GM08714 (cell line): ENCODE measurements around the gene ATP5PB.

Experiments used
- H3K4me3 ChIP-seq: fragments of 200-500 bp; sonication (Bioruptor generic); 2 replicates; pipeline ENCODE4 v1.5.1; 2014; ENCODE audit warnings: mild to moderate bottlenecking, low read length, inconsistent platforms
- ZNF274 ChIP-seq: IDR thresholded peaks from 2 replicates; pipeline ENCODE4 v1.6.1; 2012; ENCODE audit warnings: mild to moderate bottlenecking, low read depth, low read length

The ATP5PB gene

DNA sequence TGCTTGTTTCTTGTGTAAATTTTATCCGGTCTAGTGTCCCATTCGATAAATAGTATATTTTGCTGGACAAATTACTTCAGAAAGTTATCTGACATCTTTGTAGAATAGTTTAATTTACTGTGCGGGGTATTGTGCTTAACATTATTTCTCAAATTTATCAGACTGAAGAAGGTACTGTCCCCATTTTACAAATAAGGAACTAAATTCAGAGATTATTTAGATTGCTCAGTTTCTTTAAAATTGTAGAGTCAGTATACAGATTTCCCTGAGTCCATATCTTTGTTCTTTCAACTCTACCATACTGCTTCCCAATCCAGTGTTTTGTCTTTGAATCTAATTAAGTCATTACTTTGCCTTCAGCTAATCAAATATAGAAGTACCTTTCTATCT is 6.4 kb downstream of the ATP5PB start:
- no peak for TF ChIP-seq ZNF274
- H3K4me3 ChIP-seq = no peak overlapping the region

DNA sequence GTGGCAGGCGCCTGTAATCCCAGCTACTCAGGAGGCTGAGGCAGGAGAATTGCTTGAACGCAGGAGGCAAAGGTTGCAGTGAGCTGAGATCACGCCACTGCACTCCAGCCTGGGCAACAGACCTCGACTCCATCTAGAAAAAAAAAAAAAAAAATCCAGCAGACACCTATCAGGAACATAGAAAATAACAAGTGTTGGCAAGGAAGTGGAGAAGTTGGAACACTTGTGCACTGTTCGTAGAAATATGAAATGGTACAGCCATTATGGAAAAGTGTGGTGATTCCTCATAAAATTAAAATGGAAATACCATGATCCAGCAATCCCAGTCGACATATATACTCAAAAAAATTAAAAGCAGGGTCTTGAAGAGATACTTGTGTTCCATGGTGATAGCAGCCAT is 12.5 kb downstream of the ATP5PB start:
- TF ChIP-seq ZNF274 = no peak
- H3K4me3 ChIP-seq = no peak overlapping the region

- TF ChIP-seq ZNF274 = no peak
- H3K4me3 ChIP-seq = no peak overlapping the region
Measured at GRCh38 chr1:111462370-111463028, 13.2 kb downstream of the ATP5PB start.

GRCh38 chr1:111463029-111463683 is 13.9 kb downstream of the ATP5PB start:
- H3K4me3 ChIP-seq = no peak overlapping the region
- TF ChIP-seq ZNF274 = no peak

GRCh38 chr1:111465754-111466153 is 16.5 kb downstream of the ATP5PB start:
- no peak overlapping the region for H3K4me3 ChIP-seq
- no peak for TF ChIP-seq ZNF274

- TF ChIP-seq ZNF274 = no peak
- no peak overlapping the region for H3K4me3 ChIP-seq
Measured at GRCh38 chr1:111466480-111466879, 17.2 kb downstream of the ATP5PB start.

DNA sequence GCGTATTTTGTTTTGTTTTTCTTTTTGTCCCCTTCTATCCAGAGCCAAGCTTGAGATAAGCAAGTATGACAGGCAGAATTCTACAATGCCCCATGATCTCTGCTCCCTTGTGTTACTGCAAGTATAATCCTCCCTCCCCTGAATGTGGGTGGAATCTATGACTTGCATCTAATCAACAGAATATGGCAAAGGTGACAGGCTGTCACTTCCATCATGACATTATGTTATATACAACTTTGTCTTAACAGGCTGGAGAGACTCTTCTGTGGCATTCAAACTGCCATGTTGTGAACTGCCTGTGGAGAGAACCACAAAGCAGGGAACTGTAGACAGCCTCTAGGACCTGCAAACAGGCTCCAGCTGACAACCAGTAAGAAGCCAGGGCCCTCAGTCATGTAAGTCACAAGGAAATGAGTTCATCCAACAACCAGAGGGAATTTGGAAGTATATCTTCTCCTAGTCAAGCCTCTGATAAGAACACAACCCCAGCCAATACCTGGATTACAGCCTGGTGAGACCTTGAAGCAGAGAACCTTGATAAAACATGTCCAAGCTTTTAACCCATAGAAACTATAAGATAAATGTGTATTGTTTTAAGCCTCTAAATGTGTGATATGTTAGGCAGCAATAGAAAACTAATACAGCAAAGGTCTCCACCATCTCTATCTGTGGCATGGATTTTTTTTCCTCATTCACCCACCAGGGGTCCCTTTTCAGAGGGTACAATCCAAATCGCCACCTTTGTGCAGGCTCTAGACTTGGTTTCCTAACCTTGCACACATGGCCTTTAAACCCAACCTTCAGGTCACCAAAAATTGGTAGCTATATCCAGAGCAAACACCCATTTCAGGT is 18.8 kb downstream of the ATP5PB start:
- no peak for TF ChIP-seq ZNF274
- no peak overlapping the region for H3K4me3 ChIP-seq

- no peak overlapping the region for H3K4me3 ChIP-seq
- TF ChIP-seq ZNF274 = no peak
Measured at GRCh38 chr1:111468717-111469100, 19.4 kb downstream of the ATP5PB start.

DNA sequence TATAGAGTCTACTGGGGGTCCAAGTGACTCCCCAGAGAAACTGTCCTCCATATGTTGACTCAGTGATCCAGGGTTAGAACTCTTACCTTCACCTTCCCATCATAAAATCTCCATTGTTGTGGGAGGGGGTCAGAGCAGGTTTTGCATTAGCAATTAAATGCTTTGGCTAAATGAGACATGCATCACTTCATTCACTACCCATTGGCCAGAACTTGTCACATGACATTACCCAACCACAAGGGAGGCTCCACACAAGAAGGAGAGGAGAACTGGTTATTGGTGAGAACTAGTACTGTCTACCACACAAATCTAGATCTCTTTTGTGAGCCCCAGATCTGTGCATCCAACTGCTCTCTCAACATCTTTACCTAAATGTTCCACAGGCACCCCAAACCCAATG is 20.3 kb downstream of the ATP5PB start:
- no peak for TF ChIP-seq ZNF274
- no peak overlapping the region for H3K4me3 ChIP-seq

GRCh38 chr1:111470596-111470995 is 21.3 kb downstream of the ATP5PB start:
- no peak overlapping the region for H3K4me3 ChIP-seq
- no peak for TF ChIP-seq ZNF274

- H3K4me3 ChIP-seq = no peak overlapping the region
Measured at GRCh38 chr1:111471012-111471411, 21.7 kb downstream of the ATP5PB start.

GRCh38 chr1:111471538-111471937 is 22.3 kb downstream of the ATP5PB start:
- no peak overlapping the region for H3K4me3 ChIP-seq
- no peak for TF ChIP-seq ZNF274

More at GRCh38 chr1:111471012-111471411, 21.7 kb downstream of the ATP5PB start:
- TF ChIP-seq ZNF274 = no peak

- H3K4me3 ChIP-seq = no peak overlapping the region
- no peak for TF ChIP-seq ZNF274
Measured at GRCh38 chr1:111474106-111474505, 24.8 kb downstream of the ATP5PB start.

GRCh38 chr1:111474521-111474920 is 25.3 kb downstream of the ATP5PB start:
- no peak for TF ChIP-seq ZNF274
- H3K4me3 ChIP-seq = no peak overlapping the region

GRCh38 chr1:111475701-111476100 is 26.4 kb downstream of the ATP5PB start:
- no peak for TF ChIP-seq ZNF274
- peak overlapping the region; percentile 6; the same call in 1 of the 2 replicates for H3K4me3 ChIP-seq
